Measurements from ENCODE around the gene SARNP. TPM values are rescaled to one million over a fixed set of nuclear protein-coding genes. Genes with fewer than 3 reads are reported as not detected.
A peak's percentile ranks its signal among the peaks of the same experiment; 100 is the strongest.

Gene SARNP
- total and polyA plus RNA-seq, 9 of the 15 experiments (the other 6 are each of a cell fraction or from before 2014, with no cell fraction given) = 70.1 to 400 (median 198) TPM

- intact Hi-C loops (cut with micrococcal nuclease) = no loop called here
- in situ Hi-C loops (cut with MboI) = no loop called here
- CTCF ChIA-PET (ENCODE audit: low intra/inter-chr PET ratio) = no interaction called here
Observed at GRCh38 chr12:55850893-55851292, 33.4 kb upstream of the SARNP start.

More at GRCh38 chr12:55850893-55851292, 33.4 kb upstream of the SARNP start:
- H3K27me3 ChIP-seq (ENCODE audit: control insufficient read depth in 2 of 2, insufficient read depth in 2 of 2, low read length in 2 of 2) = no peaks in the 10 kb centered on the region
- H3K9ac ChIP-seq (ENCODE audit: insufficient read depth in 1 of 2, low read depth in 2 of 2, low read length in 2 of 2) = no peak overlapping the region
- 0 out of 2 replicates have a peak overlapping the region, but pooled peaks have one; percentile 20 for H2AFZ ChIP-seq (ENCODE audit: low read depth, low read length)
- POLR2A ChIA-PET = interaction anchor here (0.9 kb wide), 1 partner anchor 67 kb away, joined by 5 read pairs; no protein-coding TSS in a partner anchor
- no peak overlapping the region for H3K27ac ChIP-seq (ENCODE audit: extremely low read depth, low read depth, low read length)
- no TSS peak for BruUV-seq (replicated peaks)
- no peaks in the 10 kb centered on the region for H3K36me3 ChIP-seq (ENCODE audit: control insufficient read depth, insufficient read depth, low read length)
- no peak overlapping the region for H3K4me3 ChIP-seq
- no peak for TF ChIP-seq ZNF143 (CRISPR knock-in tag; IDR thresholded peaks at IDR 0.05)
- no peak for TF ChIP-seq ARID3A (IDR thresholded peaks at IDR 0.05; ENCODE audit: borderline replicate concordance, low read depth, low read length)
- no peak for TF ChIP-seq ZNF584 (CRISPR knock-in tag; IDR thresholded peaks at IDR 0.05; ENCODE audit: low read depth)
- no peak for TF ChIP-seq RHOXF2B (CRISPR knock-in tag; conservative IDR thresholded peaks at IDR 0.05)
- TF ChIP-seq PREB (CRISPR knock-in tag; IDR thresholded peaks at IDR 0.05) = no peak
- no peak for TF ChIP-seq SMAD3 (CRISPR knock-in tag; conservative IDR thresholded peaks at IDR 0.05)
- no peak for TF ChIP-seq BCLAF1 (IDR thresholded peaks at IDR 0.05; ENCODE audit: borderline replicate concordance in 1 of 2, control insufficient read depth in 1 of 2, low read depth in 2 of 2, low read length in 1 of 2)
- TF ChIP-seq GATAD2A (IDR thresholded peaks at IDR 0.05) = no peak
- TF ChIP-seq MITF (IDR thresholded peaks at IDR 0.05) = no peak
- DNase-seq (ENCODE audit: extremely low read depth in 1 of 4, low spot score in 3 of 4) (no peak), FAIRE-seq (no peak), ATAC-seq (no peak)
- WGBS (ENCODE audit: insufficient coverage, low coverage, missing lambda C conversion rate) = 42% methylated on average over 3 of the region's 3 CpGs
- peaks cover 8 to 16% of the 10 kb centered on the region in 2 experiments; a peak in 4 of 5 replicates for H3K4me1 ChIP-seq (replicated peaks in 1 of 2; ENCODE audit: control insufficient read depth in 2 of 2, insufficient read depth in 2 of 2, low read length in 2 of 2)
- H3K4me2 ChIP-seq (ENCODE audit: insufficient read depth, low read length) = no peak overlapping the region
- no peaks in the 10 kb centered on the region for H4K20me1 ChIP-seq (replicated peaks; ENCODE audit: control insufficient read depth, insufficient read depth, low read length)
- H3K9me3 ChIP-seq (replicated peaks; ENCODE audit: control insufficient read depth, insufficient read depth, low read depth, low read length) = no peaks in the 10 kb centered on the region
- peaks cover 3% of the 10 kb centered on the region; the same call in 1 of the 3 replicates for H3K79me2 ChIP-seq (ENCODE audit: control insufficient read depth, insufficient read depth, low read length)
- H3K9me1 ChIP-seq (ENCODE audit: control insufficient read depth, insufficient read depth, low read length) = no peaks in the 10 kb centered on the region

Measured in K562 (cell line).